ENCODE data around the gene SLC35E1.

DNA sequence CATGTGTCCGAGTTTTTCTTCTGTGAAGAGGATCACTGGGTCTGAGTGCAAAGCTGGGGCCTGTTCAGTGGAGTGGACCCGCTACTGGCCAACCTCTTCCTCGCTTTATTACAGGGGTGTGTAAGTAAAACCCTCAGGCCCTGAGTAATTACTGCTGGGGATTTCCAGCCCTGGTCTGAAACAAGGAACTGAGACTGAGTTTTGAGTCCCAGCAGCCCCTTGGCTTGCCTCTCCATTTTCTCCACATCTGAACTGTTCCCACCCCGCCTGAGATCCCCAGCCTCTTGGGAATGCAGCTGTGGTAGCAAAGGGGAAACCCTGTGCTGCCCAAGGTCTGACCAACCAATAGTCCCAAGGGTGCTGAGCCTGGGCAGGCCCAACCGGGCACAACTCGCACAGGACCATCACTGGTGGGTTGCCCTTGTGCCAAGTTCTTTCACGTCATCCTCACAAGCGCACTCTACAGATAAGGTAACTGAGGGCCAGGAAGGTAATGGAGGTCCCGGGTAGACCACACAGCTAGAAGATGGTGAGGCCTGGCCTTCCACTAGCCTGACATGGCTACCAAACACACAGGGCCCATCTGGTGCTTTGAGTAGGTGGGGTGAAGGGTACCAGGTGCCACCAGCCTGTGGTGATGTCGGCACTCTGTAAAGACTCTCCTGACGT is 13.7 kb upstream of the SLC35E1 start:
- TF ChIP-seq, protein P1, sequence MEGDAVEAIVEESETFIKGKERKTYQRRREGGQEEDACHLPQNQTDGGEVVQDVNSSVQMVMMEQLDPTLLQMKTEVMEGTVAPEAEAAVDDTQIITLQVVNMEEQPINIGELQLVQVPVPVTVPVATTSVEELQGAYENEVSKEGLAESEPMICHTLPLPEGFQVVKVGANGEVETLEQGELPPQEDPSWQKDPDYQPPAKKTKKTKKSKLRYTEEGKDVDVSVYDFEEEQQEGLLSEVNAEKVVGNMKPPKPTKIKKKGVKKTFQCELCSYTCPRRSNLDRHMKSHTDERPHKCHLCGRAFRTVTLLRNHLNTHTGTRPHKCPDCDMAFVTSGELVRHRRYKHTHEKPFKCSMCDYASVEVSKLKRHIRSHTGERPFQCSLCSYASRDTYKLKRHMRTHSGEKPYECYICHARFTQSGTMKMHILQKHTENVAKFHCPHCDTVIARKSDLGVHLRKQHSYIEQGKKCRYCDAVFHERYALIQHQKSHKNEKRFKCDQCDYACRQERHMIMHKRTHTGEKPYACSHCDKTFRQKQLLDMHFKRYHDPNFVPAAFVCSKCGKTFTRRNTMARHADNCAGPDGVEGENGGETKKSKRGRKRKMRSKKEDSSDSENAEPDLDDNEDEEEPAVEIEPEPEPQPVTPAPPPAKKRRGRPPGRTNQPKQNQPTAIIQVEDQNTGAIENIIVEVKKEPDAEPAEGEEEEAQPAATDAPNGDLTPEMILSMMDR (IDR thresholded peaks at IDR 0.05; ENCODE audit: low read length): no peak
- TF ChIP-seq EZH2 (optimal IDR thresholded peaks at IDR 0.05; ENCODE audit: low read depth, low read length): no peak

Data from MM.1S (cell line).